IMR-90 (cell line): ENCODE measurements around the gene HAUS7.

ENCODE experiments used
- POLR2A ChIP-seq: IDR thresholded peaks from 2 replicates; pipeline ENCODE4 v1.6.1; 2012; ENCODE audit warnings: mild to moderate bottlenecking, low read depth, low read length
- RCOR1 ChIP-seq: IDR thresholded peaks from 2 replicates; pipeline ENCODE4 v1.6.1; 2012; ENCODE audit warnings: mild to moderate bottlenecking, low read length, improper control_type of control experiment; ENCODE audit not compliant: insufficient replicate concordance
- USF2 ChIP-seq: fragments of 150-350 bp; IDR thresholded peaks from 2 replicates; pipeline ENCODE4 v1.6.1; 2017; ENCODE audit warnings: mild to moderate bottlenecking, antibody characterized with exemption, low read length, low read depth
- TF ChIP-seq, protein P1 (sequence below): conservative IDR thresholded peaks from 2 replicates; pipeline ENCODE4 v1.5.1; 2012; ENCODE audit warnings: mild to moderate bottlenecking, low read depth, low read length, improper control_type of control experiment

- TF ChIP-seq, protein P1, sequence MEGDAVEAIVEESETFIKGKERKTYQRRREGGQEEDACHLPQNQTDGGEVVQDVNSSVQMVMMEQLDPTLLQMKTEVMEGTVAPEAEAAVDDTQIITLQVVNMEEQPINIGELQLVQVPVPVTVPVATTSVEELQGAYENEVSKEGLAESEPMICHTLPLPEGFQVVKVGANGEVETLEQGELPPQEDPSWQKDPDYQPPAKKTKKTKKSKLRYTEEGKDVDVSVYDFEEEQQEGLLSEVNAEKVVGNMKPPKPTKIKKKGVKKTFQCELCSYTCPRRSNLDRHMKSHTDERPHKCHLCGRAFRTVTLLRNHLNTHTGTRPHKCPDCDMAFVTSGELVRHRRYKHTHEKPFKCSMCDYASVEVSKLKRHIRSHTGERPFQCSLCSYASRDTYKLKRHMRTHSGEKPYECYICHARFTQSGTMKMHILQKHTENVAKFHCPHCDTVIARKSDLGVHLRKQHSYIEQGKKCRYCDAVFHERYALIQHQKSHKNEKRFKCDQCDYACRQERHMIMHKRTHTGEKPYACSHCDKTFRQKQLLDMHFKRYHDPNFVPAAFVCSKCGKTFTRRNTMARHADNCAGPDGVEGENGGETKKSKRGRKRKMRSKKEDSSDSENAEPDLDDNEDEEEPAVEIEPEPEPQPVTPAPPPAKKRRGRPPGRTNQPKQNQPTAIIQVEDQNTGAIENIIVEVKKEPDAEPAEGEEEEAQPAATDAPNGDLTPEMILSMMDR, result no peak
- TF ChIP-seq POLR2A (no peak), RCOR1 (no peak), USF2 (no peak)
Measured at GRCh38 chrX:153464116-153464515, 6.3 kb downstream of the HAUS7 start.
